Activated CD4-positive, CD25-positive, alpha-beta regulatory T cell (primary cell): ENCODE data around the gene PTGER1.
"Not testable (repeated sequence)": the region's sequence is repeated elsewhere in the genome, so short reads cannot be mapped to it uniquely, and the experiment has no call there.

ENCODE experiments used
- DNase-seq, 4 experiments: peaks; one replicate each; lab custom pipeline; 2025; lab: John Stamatoyannopoulos, UW

The PTGER1 gene

GRCh38 chr19:14475251-14476073 lies at the start of gene PTGER1:
TSS of gene PTGER1 (minus strand) at chr19:14475354. CDS start at chr19:14474320, 1,034 bp downstream.
- DNase-seq: no peak

DNA sequence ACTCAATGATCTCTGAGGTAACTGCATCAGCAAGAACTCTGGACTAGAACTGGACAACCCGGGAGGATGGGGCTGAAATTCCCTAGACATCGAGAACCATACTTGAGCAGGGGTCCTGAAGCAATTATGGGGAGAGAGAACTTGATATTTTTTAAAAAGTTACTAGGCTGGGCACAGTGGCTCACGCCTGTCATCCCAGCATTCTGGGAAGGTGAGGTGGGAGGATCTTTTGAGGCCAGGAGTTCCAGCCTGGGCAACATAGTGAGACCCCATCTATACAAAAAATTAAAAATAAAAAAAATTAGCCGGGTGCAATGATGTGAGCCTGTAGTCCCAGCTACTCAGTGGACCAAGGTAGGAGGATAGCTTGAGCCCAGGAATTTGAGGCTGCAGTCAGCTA lies 45.4 kb upstream of the PTGER1 start:
- no peak for DNase-seq

- no peak for DNase-seq
Measured at GRCh38 chr19:14519860-14520407, 44.8 kb upstream of the PTGER1 start.

GRCh38 chr19:14519245-14519859 lies 44.2 kb upstream of the PTGER1 start:
- no peak for DNase-seq

DNA sequence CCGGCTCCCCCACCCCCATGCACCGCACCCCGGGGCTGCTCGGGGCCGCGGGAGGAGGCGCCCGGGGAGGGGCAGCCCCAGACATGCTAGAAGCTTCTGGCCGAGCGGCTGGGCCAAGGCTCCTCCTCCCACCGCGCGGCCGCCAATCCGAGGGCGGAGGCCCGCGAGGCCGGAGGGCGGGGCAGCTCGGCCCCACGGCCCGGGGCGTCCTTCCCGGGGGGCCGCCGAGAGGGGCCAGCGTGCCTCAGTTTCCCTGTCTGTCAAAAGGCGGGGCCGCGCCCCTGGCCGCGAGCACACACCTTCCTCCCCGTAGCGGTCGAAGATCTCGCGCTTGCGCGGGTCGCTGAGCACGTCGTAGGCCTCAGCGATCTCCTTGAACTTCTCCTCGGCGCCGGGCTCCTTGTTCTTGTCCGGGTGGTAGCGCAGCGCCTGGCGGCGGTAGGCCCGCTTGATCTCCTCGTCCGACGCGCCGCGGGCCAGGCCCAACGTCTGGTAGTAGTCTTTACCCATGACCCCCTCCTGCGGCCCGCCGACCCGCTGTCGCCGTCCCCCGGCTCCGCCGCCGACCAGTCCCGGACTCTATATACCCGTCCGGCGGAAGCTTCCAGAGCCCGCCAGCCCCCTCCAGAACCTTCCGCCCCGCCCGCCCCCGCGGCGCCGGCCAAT lies 42.8 kb upstream of the PTGER1 start, which contains the start of gene DNAJB1:
Gene DNAJB1, minus strand, starts transcription at position 558 of the 666 bp plus-strand sequence. Its CDS starts 48 bp downstream, at position 510.
- DNase-seq: peak; percentile 52 to 68 (median 52)

DNA sequence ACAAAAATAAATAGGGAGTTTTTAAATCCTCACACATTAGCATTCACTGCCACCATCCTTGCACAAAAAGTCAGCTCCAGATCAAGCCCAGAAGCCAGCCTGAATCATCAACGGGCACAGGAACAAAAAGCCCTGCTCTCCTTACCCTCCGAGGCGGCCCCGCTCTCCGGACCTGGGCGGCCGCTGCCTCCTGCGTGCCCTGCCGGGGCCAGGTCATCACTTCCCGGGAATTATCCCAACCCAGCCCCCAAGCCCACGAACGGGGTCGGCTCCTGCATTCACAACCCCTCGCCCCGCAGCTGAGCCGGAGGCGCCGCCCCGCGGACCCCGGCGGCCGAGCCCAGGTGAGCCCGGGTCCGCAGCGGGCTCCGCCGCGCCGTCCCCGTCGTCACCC lies 42.3 kb upstream of the PTGER1 start:
- DNase-seq: no peak

GRCh38 chr19:14516746-14517438 lies 41.7 kb upstream of the PTGER1 start:
- DNase-seq: no peak

GRCh38 chr19:14516048-14516534 lies 40.9 kb upstream of the PTGER1 start:
- no peak for DNase-seq

DNA sequence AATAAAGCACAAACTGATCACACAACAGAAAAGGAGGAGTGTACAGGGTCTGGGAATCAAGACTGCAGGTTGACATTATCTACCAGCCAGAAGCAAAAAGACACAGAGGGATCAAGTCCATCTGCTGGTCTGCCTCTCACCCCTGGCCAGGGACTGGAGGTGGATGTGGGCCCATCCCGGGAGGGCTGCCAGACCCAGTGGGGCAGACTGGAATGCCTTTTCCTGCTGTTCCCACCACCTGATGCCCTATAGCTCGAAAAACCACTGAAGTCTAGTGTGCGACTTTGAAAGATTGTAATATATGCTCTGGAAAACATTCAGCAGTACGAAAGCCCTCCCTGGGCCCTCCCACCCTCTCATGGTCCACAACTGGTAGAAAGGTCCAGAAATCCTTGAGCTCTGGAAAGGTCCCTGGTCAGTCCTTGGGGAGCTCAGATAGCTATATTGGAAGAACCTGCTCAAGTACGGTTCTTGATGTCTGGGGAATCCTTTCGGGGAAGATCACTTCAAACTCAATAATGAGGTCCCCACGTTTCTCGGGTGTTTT lies 40.4 kb upstream of the PTGER1 start:
- no peak for DNase-seq

DNA sequence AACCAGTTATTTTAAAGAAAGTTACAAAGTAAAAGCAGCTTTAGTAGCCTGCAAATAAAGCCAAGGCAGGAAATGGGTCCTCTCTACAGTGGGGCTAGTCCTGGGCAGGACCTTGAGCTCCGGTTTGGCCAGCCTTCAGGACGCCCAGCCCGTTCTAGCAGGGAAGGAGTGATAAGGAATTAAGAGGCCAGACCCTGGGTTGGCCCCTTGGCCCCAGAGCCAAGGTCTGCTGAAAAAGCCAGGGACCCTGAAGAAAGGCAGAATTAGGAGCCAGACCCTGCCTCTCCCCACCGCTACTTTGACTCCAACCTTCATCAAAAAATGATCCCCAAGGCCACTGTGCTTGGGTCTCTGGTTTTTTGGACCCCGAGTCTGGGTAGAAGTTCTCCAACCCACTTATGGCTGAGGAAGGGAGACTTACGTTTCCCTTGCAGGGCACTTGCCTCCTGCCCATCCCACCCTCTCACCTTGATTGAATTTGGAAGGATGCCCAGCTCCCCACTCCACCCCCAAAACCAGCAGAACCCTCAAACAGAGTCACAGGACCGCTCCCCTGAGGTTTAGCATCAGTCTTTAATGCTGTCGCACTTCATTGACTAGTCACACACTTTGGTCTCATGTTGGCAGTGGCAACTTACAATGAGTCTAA lies 39.2 kb upstream of the PTGER1 start:
- DNase-seq: no peak

GRCh38 chr19:14512406-14512961 lies 37.3 kb upstream of the PTGER1 start:
- DNase-seq: no peak

DNA sequence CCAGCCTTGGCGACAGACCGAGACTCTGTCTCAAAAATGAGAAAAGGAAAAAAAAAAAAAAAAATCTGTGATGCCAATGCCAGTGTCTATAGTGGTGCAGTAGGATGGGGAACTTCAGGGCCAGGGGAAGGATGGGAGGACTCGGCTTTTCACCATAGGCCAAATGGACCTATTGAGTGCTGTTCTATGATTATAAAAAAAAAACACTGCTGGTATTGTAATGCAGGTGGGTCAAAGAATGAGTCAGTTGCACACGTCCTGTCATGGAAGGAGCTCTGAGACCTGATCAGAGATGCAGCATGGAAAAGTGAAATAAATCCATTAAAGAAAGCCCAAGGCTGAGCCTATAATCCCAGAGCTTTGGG lies 36.1 kb upstream of the PTGER1 start:
- no peak for DNase-seq

DNA sequence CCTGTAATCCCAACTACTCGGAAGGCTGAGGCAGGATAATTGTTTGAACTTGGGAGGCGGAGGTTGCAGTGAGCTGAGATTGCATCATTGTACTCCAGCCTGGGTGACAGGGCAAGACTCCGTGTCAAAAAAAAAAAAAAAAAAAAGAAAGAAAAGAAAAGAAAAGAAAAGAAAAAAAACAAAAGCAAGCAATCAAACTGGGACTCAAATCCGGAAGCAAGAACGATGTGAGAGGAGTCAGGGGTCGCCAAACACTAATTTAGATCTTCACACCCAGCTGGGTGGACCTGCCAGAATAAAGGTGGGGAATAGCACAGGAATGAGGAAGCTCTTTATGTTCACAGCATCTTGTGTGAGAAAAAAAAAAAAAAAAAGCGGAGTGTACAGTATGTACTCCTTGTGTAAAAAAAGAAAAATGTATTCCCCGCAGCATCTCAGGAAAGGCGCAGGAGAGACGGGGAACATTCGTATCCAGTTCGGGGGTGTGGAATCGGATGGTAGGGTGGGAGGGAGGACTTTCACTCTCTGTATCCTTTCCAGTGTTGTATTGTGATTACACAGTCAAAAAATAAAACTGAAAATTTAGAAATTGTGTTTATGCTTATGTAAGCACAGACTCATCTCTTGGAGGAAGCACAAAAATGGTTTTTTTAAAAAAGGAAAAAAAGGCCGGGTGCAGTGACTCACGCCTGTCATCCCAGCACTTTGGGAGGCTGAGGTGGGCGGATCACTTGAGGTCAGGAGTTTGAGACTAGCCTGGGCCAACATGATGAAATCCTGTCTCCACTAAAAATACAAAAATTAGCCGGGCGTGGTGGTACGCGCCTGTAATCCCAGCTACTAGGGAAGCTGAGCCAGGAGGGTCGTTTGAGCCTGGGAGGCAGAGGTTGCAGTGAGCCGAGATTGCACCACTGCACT lies 35.4 kb upstream of the PTGER1 start:
- no peak for DNase-seq

GRCh38 chr19:14507704-14508542 lies 32.8 kb upstream of the PTGER1 start:
- DNase-seq: no peak

- DNase-seq: peak; percentile 48 to 55 (median 54)
Measured at GRCh38 chr19:14505488-14506239, 30.5 kb upstream of the PTGER1 start.

DNA sequence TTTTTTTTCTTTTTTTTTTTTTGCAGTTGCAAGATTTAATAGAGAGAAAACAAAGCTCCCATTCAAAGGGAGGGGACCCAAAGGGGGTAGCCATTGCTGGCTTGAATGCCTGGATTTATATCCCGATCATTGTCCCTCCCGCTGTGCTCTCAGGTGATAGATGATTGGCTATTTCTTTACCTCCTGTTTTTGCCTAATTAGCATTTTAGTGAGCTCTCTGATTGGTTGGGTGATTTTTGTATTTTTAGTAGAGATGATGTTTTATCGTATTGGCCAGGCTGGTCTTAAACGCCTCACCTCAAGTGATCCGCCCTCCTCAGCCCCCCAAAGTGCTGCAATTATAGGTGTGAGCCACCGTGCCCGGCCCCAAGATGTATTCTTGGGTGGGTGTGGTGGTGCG lies 29.4 kb upstream of the PTGER1 start:
- DNase-seq: not testable (repeated sequence)

GRCh38 chr19:14503285-14503684 lies 28.1 kb upstream of the PTGER1 start:
- DNase-seq: no peak
